Measurements from ENCODE around the gene MRPS27.

The MRPS27 gene

DNA sequence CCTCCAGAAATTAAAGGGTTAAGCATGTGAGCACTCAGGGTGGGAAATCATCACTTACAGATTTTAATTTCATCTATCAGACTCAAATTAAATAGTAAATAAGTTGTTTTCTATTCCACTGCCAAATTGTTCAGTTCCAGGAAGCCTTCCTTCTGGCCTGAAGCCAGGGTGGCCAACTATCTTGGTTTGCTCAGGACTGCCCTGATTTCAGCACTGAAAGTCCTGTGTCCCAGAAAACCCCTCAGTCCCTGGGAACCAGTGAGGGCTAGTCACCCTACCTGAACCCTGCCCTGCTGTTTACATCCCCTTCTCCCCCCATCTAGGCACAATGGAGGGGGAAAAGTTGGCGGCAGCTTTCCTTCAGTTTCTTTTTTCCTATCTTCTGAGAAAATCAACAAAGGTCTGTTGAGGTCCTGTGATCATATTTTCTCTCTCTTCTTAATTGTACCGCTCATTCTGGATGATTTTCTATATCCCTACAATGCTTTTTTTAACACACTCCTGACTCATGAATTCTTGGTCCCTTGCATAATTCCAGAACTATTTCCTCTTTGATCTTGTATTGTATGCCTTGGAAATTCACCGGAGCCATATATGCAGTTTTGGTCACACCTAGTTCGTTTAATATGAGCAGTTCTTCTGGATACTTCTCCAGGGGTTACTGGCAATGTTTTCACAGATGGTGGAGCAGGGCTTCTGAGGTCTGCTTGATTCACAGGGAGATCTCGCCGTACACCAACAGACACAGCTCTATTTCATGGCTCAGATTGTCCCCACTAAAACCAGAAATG is 109.0 kb downstream of the MRPS27 start:
- CTCF ChIA-PET, result no interaction called here
- Mint-ChIP-seq H3K27me3 (no peaks in the 10 kb centered on the region), H3K27ac (no peak overlapping the region), H3K9me3 (no peaks in the 10 kb centered on the region), H3K36me3 (no peaks in the 10 kb centered on the region), H3K4me1 (no peaks in the 10 kb centered on the region), H3K4me3 (no peak overlapping the region)
- DNase-seq, result no peak

DNA sequence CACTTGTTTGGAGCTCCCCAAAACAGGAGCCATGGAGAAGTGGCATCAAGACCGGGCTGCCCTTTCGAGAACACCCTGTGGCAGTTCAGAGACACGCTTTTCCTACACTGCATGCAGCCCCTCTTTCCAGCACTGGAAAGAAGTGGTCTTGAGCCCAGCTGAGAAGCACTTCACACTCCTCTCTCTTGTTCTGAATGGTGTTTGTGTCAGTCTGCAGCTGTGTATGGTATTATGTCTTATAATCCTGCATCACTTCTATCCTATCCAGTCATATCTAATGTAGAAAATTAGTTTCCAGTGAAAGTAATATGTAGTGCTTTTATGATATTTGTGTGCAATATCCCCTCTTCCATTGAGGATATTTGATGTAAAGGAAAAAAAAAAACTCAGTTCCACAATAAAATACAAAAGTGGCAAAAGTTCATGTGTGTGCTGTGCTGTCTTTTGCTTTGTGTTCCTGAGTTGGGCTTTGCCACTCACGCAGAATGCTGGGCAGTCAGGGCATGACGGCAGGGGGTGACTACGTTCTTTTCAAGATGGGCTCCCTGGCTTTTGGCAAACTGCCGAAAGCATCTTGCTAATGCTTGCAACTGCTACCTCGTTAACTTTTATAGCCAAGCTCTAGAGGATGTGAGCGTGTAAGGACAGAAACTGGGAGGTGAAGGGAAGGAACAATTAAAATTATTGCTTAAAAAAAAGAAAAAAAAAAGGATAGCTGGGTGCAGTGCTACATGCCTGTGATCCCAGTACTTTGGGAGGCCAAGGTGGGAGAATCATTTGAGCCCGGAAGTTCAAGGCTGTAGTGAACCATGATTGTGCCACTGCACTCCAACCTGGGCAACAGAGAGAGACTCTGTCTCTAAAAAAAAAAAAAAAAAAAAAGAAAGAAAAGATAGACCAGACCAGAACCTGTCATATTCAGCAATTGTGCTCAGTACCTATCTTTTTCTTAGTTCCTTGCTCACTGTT is 110.6 kb downstream of the MRPS27 start:
- Mint-ChIP-seq H3K27ac (no peak overlapping the region), H3K4me1 (no peaks in the 10 kb centered on the region), H3K27me3 (no peaks in the 10 kb centered on the region), H3K4me3 (no peak overlapping the region), H3K36me3 (no peaks in the 10 kb centered on the region), H3K9me3 (no peaks in the 10 kb centered on the region)
- CTCF ChIA-PET, result interaction anchor here (0.6 kb wide), 2 partner anchors 8 to 39 kb away, joined by 3 read pairs; no protein-coding TSS in a partner anchor
- no peak for DNase-seq

DNA sequence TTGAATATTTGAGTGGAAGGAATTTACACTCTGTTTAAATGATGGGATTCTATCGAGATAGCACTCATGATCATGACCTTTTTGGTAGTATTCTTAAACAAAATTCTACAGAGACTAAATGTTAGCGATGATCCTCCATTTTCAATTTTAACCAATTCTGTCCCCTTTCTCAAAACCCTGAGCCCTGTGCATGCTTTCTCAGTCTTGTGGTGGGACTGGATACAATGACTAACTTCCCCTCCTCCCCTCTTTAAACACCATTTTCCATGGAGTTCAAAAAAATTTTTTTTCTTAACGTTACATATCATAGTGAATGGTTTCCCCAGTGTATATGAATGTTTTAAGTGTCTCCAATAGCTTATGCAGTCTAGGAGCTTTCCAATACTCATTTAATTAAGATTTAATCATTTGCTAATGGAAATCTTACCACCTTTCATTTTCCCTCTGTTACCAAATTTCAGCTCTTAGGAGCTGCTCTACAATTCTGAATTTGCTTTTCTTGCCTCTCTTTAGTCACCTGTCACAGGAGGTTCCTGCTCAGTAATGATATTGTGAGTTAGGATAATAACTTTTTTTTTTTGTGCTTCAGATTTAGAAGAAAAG is 111.6 kb downstream of the MRPS27 start:
- Mint-ChIP-seq H3K4me3 (no peak overlapping the region), H3K36me3 (no peaks in the 10 kb centered on the region), H3K27me3 (no peaks in the 10 kb centered on the region), H3K4me1 (no peaks in the 10 kb centered on the region), H3K9me3 (no peaks in the 10 kb centered on the region), H3K27ac (no peak overlapping the region)
- DNase-seq, result no peak
- CTCF ChIA-PET, result interaction anchor here (0.6 kb wide), 1 partner anchor 40 kb away, joined by 3 read pairs; no protein-coding TSS in a partner anchor

DNA sequence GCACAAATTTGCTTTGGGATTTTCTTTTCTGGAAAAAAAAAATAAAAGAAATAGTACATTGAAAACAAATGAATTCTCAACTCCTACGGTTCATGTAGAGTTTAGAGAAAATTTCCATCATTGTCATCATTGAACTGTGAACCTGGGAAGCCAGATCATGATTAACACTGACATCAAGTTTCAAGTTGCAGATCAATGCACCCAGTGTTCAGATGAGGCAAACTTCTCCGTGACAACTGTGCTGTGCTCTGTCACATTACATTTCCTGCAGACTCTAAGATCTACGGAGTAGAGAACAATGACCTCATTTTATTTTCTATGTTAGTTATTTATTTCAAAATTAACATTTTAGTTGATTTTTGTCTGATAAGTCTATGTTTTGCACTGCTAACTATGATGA is 113.0 kb downstream of the MRPS27 start:
- Mint-ChIP-seq H3K36me3 (no peaks in the 10 kb centered on the region), H3K27me3 (no peaks in the 10 kb centered on the region), H3K9me3 (no peaks in the 10 kb centered on the region), H3K4me3 (no peak overlapping the region), H3K27ac (no peak overlapping the region), H3K4me1 (no peaks in the 10 kb centered on the region)
- CTCF ChIA-PET, result no interaction called here
- no peak for DNase-seq

DNA sequence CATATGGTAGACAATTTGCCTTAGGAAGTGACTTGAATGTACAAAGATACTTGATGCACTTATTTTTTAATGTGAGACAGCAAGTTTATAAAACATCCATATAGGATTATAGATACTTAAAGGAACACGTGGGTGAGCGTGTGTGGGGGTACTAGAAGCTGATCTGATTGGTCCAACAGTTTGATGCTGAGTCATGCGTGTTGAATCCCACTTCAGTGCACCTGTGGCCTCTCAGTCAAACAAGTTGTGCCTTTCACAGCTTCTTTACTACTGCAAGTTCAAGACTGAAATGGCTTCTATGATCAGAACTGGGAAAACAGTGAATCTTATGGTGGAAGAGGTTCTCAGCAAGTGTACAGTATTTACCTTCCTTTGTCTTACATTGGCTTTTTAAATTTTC is 113.9 kb downstream of the MRPS27 start:
- Mint-ChIP-seq H3K36me3 (no peaks in the 10 kb centered on the region), H3K4me3 (no peak overlapping the region), H3K9me3 (no peaks in the 10 kb centered on the region), H3K27ac (no peak overlapping the region), H3K27me3 (no peaks in the 10 kb centered on the region), H3K4me1 (no peaks in the 10 kb centered on the region)
- DNase-seq, result no peak
- CTCF ChIA-PET, result no interaction called here

DNA sequence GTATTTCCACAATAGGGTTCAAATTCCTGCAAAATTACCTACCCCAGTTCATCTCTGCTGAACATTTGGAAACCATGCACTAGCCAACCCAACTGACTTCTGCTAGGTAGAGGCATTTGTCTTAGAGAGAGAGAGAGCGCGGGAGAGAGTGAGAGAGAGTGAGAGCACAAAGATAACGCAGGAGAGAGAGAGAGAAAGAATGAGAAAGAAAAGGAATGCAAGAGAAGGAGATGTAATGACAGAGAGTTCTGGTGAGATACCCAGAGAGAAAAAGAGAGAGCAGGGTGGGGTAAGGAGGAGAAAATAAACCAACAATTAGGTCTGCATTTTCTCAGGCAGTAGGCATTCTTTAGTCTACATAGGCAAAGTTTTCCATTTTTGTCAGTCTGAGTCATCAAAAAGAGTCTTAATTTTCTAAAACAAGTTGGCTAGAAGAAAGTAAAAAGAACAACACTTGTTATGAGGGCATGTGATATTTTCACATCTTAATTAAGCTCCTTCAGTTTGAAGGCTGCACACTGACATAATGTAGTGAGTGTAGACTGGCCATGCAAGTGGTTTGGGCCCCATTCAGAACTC is 114.5 kb downstream of the MRPS27 start:
- no peaks in the 10 kb centered on the region for H3K27me3 Mint-ChIP-seq
- H3K9me3 Mint-ChIP-seq, result no peaks in the 10 kb centered on the region
- no peak overlapping the region for H3K4me3 Mint-ChIP-seq
- no peak overlapping the region for H3K27ac Mint-ChIP-seq
- CTCF ChIA-PET, result no interaction called here
- no peak for DNase-seq
- H3K36me3 Mint-ChIP-seq, result no peaks in the 10 kb centered on the region
- no peaks in the 10 kb centered on the region for H3K4me1 Mint-ChIP-seq

DNA sequence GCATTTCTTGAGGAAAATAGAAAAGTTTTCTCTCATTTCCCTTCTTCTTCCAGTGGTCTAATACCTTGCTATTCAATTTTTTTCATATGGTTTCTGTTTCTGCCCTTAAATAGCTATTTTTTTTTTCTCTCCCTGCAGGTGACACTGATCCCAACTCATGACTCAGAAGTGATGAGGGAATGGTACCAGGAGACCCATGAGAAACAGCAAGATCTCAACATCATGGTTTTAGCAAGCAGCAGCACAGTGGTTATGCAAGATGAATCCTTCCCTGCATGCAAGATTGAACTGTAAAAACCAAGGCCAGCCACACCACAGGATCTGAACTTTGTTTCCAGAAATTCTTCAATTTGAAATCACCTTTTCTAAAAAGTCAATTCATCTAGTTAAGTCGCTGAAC is 115.1 kb downstream of the MRPS27 start:
- no peaks in the 10 kb centered on the region for H3K9me3 Mint-ChIP-seq
- H3K4me1 Mint-ChIP-seq, result no peaks in the 10 kb centered on the region
- H3K36me3 Mint-ChIP-seq, result no peaks in the 10 kb centered on the region
- CTCF ChIA-PET, result no interaction called here
- no peak for DNase-seq
- peaks cover 2% of the 10 kb centered on the region for H3K27me3 Mint-ChIP-seq
- no peak overlapping the region for H3K27ac Mint-ChIP-seq
- H3K4me3 Mint-ChIP-seq, result no peak overlapping the region

DNA sequence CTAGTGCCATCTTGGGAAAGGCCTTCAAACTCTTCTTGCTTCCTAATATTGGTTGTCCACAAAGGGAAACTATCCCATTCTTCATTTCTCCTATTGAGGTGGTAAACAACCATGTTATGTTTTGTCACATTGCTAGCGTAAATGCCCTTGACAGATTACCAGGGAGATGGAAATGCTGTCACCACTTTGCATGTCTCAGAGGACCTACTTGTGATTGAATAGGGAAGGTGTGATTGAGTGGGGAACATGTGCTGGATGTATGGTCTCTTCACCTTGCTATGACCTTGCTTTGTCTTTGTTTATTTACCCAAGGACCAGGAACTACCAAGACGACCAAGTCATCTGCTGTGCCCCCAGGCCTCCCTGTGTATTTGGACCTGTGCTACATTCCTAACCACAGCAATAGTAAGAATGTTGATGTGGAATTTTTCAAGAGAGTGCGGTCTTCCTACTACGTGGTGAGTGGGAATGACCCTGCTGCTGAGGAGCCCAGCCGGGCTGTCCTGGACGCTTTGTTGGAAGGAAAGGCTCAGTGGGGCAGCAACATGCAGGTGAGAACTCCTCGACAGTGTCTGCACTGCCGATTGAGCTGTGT is 116.7 kb downstream of the MRPS27 start:
- H3K9me3 Mint-ChIP-seq, result no peaks in the 10 kb centered on the region
- H3K27ac Mint-ChIP-seq, result no peak overlapping the region
- DNase-seq, result no peak
- H3K4me3 Mint-ChIP-seq, result no peak overlapping the region
- H3K4me1 Mint-ChIP-seq, result no peaks in the 10 kb centered on the region
- no peaks in the 10 kb centered on the region for H3K36me3 Mint-ChIP-seq
- peaks cover 6% of the 10 kb centered on the region for H3K27me3 Mint-ChIP-seq
- CTCF ChIA-PET, result no interaction called here

DNA sequence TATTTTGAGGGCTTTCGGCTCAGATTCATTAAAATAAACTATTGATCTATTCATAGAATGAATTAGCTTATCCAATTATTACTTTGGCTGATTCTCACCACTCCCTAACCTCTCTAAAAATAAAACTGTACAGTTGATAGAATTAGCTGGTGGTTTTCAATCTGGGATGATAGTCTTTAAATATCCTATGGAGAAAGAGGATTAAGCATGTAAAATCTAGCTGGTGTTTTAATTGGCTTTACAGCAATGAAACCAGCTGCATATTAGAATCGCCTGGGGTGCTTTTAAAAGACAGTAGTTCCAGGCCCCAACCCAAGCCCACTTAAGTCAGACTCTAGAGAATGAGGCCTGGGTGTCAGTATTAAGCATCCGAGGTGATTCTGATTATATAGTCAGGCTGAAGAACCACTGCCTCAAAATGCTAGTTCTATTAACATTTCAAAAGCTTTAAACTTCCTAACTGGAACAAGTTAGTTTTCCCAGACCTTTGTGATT is 117.7 kb downstream of the MRPS27 start:
- no peaks in the 10 kb centered on the region for H3K36me3 Mint-ChIP-seq
- DNase-seq, result no peak
- no peak overlapping the region for H3K4me3 Mint-ChIP-seq
- H3K27ac Mint-ChIP-seq, result no peak overlapping the region
- H3K4me1 Mint-ChIP-seq, result no peaks in the 10 kb centered on the region
- CTCF ChIA-PET, result no interaction called here
- H3K9me3 Mint-ChIP-seq, result no peaks in the 10 kb centered on the region
- H3K27me3 Mint-ChIP-seq, result peaks cover 11% of the 10 kb centered on the region

DNA sequence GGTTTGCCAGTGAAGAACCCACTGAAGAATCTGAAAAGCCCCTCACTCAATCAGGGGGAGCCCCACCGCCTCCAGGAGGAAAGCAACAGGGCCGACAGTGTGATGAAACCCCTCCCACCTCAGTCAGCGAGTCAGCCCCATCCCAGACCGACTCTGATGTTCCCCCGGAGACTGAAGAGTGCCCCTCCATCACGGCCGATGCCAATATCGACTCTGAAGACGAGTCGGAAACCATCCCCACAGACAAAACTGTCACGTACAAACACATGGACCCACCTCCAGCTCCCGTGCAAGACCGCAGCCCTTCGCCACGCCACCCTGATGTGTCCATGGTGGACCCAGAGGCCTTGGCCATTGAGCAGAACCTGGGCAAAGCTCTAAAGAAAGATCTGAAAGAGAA is 120.4 kb downstream of the MRPS27 start:
- Mint-ChIP-seq H3K27me3 (peaks cover 31% of the 10 kb centered on the region), H3K36me3 (no peaks in the 10 kb centered on the region), H3K9me3 (no peaks in the 10 kb centered on the region), H3K27ac (no peak overlapping the region), H3K4me1 (peaks cover 5% of the 10 kb centered on the region), H3K4me3 (no peak overlapping the region)
- CTCF ChIA-PET, result no interaction called here
- DNase-seq, result no peak

DNA sequence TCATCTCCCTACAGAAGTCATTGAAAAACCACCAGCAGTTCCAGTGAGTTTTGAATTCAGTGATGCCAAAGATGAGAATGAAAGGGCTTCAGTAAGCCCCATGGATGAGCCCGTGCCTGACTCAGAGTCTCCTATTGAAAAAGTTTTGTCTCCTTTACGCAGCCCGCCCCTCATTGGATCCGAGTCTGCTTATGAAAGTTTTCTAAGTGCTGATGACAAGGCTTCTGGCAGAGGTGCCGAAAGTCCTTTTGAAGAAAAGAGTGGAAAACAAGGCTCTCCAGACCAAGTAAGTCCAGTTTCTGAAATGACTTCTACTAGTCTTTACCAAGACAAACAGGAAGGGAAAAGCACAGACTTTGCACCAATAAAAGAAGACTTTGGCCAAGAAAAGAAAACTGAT is 122.6 kb downstream of the MRPS27 start:
- no peak overlapping the region for H3K4me3 Mint-ChIP-seq
- no peak for DNase-seq
- peaks cover 46% of the 10 kb centered on the region for H3K27me3 Mint-ChIP-seq
- H3K9me3 Mint-ChIP-seq, result no peaks in the 10 kb centered on the region
- H3K4me1 Mint-ChIP-seq, result peaks cover 5% of the 10 kb centered on the region
- CTCF ChIA-PET, result no interaction called here
- H3K27ac Mint-ChIP-seq, result no peak overlapping the region
- H3K36me3 Mint-ChIP-seq, result no peaks in the 10 kb centered on the region

DNA sequence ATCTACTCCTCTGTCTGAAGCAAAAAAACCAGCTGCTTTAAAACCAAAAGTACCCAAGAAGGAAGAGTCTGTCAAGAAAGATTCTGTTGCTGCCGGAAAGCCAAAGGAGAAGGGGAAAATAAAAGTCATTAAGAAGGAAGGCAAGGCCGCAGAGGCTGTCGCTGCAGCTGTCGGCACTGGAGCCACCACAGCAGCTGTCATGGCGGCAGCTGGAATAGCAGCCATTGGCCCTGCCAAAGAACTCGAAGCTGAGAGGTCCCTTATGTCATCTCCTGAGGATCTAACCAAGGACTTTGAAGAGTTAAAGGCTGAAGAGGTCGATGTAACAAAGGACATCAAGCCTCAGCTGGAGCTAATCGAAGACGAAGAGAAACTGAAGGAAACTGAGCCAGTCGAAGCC is 124.5 kb downstream of the MRPS27 start:
- CTCF ChIA-PET, result no interaction called here
- Mint-ChIP-seq H3K27ac (no peak overlapping the region), H3K36me3 (no peaks in the 10 kb centered on the region)

DNA sequence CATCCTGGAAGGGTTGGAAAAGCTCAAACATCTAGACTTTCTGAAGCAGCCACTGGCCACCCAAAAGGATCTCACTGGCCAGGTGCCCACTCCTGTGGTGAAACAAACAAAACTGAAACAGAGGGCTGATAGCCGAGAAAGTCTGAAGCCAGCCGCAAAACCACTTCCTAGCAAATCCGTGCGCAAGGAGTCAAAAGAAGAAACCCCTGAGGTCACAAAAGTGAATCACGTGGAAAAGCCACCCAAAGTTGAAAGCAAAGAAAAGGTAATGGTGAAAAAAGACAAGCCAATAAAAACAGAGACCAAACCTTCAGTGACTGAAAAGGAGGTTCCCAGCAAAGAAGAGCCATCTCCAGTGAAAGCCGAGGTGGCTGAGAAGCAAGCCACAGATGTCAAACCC is 125.2 kb downstream of the MRPS27 start:
- Mint-ChIP-seq H3K27me3 (peaks cover 54% of the 10 kb centered on the region), H3K9me3 (no peaks in the 10 kb centered on the region), H3K4me1 (peaks cover 5% of the 10 kb centered on the region), H3K27ac (no peak overlapping the region), H3K4me3 (no peak overlapping the region), H3K36me3 (no peaks in the 10 kb centered on the region)
- DNase-seq, result no peak
- CTCF ChIA-PET, result no interaction called here

More for the DNA sequence above, 124.5 kb downstream of the MRPS27 start:
- H3K27me3 Mint-ChIP-seq, result peaks cover 56% of the 10 kb centered on the region
- H3K4me3 Mint-ChIP-seq, result no peak overlapping the region
- DNase-seq, result no peak
- H3K4me1 Mint-ChIP-seq, result peaks cover 5% of the 10 kb centered on the region
- H3K9me3 Mint-ChIP-seq, result no peaks in the 10 kb centered on the region

DNA sequence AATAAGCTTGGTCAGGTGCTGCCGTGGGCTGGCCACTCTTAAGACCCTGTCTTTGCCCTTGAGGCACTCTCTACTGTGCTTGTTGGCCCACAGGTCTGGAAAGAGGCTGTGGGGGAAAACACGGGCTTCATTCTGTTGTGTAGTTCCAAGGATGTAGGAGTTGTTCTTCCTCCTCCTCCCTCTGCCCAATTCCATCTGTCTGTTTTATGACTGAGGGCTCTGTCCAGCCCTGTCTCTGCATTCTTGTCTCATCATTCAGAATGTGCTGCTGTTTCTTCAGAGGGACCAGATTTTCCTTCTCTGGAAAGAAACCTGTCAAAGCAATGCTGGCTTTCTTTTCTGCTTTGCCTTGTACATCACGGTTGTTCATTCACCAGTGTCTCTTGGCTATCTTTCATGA is 128.6 kb downstream of the MRPS27 start:
- CTCF ChIA-PET, result interaction anchor here (0.5 to 0.9 kb wide), 2 partner anchors 9 to 164 kb away, joined by 3 read pairs; no protein-coding TSS in a partner anchor
- H3K9me3 Mint-ChIP-seq, result no peaks in the 10 kb centered on the region
- no peaks in the 10 kb centered on the region for H3K36me3 Mint-ChIP-seq
- no peak for DNase-seq
- no peak overlapping the region for H3K4me3 Mint-ChIP-seq
- H3K4me1 Mint-ChIP-seq, result peaks cover 5% of the 10 kb centered on the region
- peaks cover 52% of the 10 kb centered on the region for H3K27me3 Mint-ChIP-seq
- H3K27ac Mint-ChIP-seq, result no peak overlapping the region

Measured in activated naive CD4-positive, alpha-beta T cell treated with anti-CD3 and anti-CD28 coated beads, Interleukin-2, amount 10 ng/mL, durations not matched to agents 7 days and 5 days (primary cell).